Omental fat pad (tissue), 4 donors: ENCODE results near the gene AWAT2. TPM values are rescaled to one million over a fixed set of nuclear protein-coding genes. Genes with fewer than 3 reads are reported as not detected.

Experiments
- ATAC-seq: fragments of 150-250 bp; one replicate; pipeline ENCODE4 v1.9.1; 2016; ENCODE audit warnings: mild to moderate bottlenecking, moderate library complexity; ENCODE audit not compliant: low FRiP score
- DNase-seq: peaks from one replicate; pipeline ENCODE4 v3.0.0-alpha.2; 2019; ENCODE audit warnings: low spot score
- CTCF ChIP-seq, 3 donors: fragments of 450-650 bp; IDR thresholded peaks; one replicate each; pipeline ENCODE4 v1.5.1; 2016 to 2017; ENCODE audit warnings: antibody characterized with exemption in 3 of 3, mild to moderate bottlenecking in 3 of 3, moderate library complexity in 2 of 3
- total RNA-seq, 4 donors: library from RNA; depleted of rRNA; stranded (reverse); fragments of >200 nt; gene quantifications; one replicate each; pipeline ENCODE4 v1.1.0, GENCODE V29; 2016

Gene AWAT2
- total RNA-seq, 4 donors from 2014 or later: not detected

- no peak for DNase-seq
- TF ChIP-seq CTCF (IDR thresholded peaks at IDR 0.05): no peak
- no peak for ATAC-seq
Measured at GRCh38 chrX:70022616-70023015, 27.1 kb downstream of the AWAT2 start.

GRCh38 chrX:70016513-70016912 lies 33.2 kb downstream of the AWAT2 start:
- ATAC-seq (no peak), DNase-seq (no peak)
- TF ChIP-seq CTCF (IDR thresholded peaks at IDR 0.05): no peak

- TF ChIP-seq CTCF (IDR thresholded peaks at IDR 0.05): no peak
- DNase-seq (no peak), ATAC-seq (no peak)
Measured at GRCh38 chrX:70013466-70014381, 36.0 kb downstream of the AWAT2 start.

- DNase-seq: no peak
- no peak for TF ChIP-seq CTCF (IDR thresholded peaks at IDR 0.05)
- ATAC-seq: no peak
Measured at GRCh38 chrX:70012756-70013155, 37.0 kb downstream of the AWAT2 start.

GRCh38 chrX:70009970-70010369 lies 39.8 kb downstream of the AWAT2 start:
- no peak for TF ChIP-seq CTCF (IDR thresholded peaks at IDR 0.05)
- DNase-seq (no peak), ATAC-seq (no peak)

- no peak for DNase-seq
- TF ChIP-seq CTCF (IDR thresholded peaks at IDR 0.05): no peak
- no peak for ATAC-seq
Measured at GRCh38 chrX:70009049-70009448, 40.7 kb downstream of the AWAT2 start.

- DNase-seq (no peak), ATAC-seq (no peak)
- no peak for TF ChIP-seq CTCF (IDR thresholded peaks at IDR 0.05)
Measured at GRCh38 chrX:70007946-70008345, 41.8 kb downstream of the AWAT2 start.
